ENCODE data around the gene ZDHHC14. TPM values are rescaled to one million over a fixed set of nuclear protein-coding genes. Genes with fewer than 3 reads are reported as not detected.
A peak's percentile ranks its signal among the peaks of the same experiment; 100 is the strongest.

The ZDHHC14 gene
- total RNA-seq, 2 donors from 2014 or later, result 6.9 to 10.9 TPM

- no peak for DNase-seq (ENCODE audit: low spot score)
- Mint-ChIP-seq H3K27me3 (peaks cover 0 to 2% of the 10 kb centered on the region in 2 donors), H3K4me1 (ENCODE audit: low read depth in 2 of 2) (peaks cover 20% of the 10 kb centered on the region in 2 donors), H3K9me3 (no peaks in the 10 kb centered on the region), H3K4me3 (no peak overlapping the region), H3K27ac (no peak overlapping the region), H3K36me3 (peaks cover 15% of the 10 kb centered on the region)
- no peak for ATAC-seq
Measured at GRCh38 chr6:157649311-157650260, 268.6 kb downstream of the ZDHHC14 start.

DNA sequence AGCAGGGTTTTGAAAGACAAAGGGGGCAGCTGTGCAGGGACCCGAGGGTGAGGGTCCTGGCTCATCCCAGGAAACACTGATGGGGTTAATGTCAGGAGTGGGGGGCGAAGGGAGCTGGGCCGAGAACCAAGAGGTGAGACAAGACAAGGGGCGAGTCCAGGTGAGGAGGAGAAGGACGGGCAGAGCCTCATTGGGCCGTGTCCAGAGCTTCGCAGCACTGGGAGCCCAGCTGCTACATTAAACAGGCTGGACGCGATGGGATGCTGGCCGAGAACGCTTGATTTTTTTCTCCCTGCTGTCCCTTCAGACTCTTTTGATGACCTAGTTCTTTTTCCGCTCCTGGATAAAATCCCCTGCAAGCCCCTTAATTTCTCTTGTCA, 269.3 kb downstream of the ZDHHC14 start:
- DNase-seq (ENCODE audit: low spot score) (no peak), ATAC-seq (no peak)
- Mint-ChIP-seq H3K36me3 (peaks cover 15% of the 10 kb centered on the region), H3K9me3 (no peaks in the 10 kb centered on the region), H3K27ac (no peak overlapping the region), H3K4me3 (no peak overlapping the region), H3K27me3 (peaks cover 0 to 2% of the 10 kb centered on the region in 2 donors), H3K4me1 (ENCODE audit: low read depth in 2 of 2) (peaks cover 20% of the 10 kb centered on the region in 2 donors)

- Mint-ChIP-seq H3K36me3 (peaks cover 13% of the 10 kb centered on the region), H3K27ac (no peak overlapping the region), H3K4me1 (ENCODE audit: low read depth in 2 of 2) (peaks cover 16 to 17% of the 10 kb centered on the region in 2 donors), H3K4me3 (no peak overlapping the region), H3K9me3 (no peaks in the 10 kb centered on the region), H3K27me3 (no peaks in the 10 kb centered on the region)
- DNase-seq (ENCODE audit: low spot score) (no peak), ATAC-seq (no peak)
Measured at GRCh38 chr6:157650801-157651200, 269.8 kb downstream of the ZDHHC14 start.

DNA sequence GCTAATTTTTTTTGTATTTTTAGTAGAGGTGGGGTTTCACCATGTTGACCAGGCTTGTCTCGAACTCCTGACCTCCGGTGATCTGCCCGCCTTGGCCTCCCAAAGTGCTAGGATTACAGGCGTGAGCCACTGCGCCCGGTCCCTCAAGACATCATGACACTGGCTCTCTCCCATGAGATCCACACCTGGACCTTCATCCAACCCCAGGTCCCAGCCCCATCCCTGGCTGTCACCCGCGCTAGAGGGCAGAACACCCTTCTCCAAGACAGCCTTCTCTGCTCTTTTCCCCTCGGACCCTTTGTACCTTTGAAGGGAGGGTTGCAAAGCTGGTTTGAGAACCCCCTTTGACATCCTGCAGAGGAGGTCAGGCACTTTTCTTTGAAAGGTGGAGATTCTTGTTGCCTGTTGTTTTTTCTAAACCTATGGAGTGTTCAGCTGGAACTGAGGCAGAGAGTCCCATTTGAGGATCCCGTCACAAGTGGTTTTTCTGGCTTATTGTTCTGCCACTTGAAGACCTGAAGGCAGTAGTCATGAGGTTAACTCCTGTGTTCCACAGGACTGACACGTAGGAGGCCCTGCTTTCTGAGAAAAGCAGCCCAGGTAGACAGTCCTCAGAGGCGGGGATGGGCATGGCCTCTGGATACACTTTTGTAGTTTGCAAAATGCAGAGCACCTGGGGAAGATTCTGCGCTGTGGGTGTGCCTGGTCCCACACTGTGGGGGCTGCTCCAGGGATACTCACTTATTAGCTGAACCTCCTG, 270.9 kb downstream of the ZDHHC14 start:
- H3K4me1 Mint-ChIP-seq (ENCODE audit: low read depth in 2 of 2), result peaks cover 11 to 14% of the 10 kb centered on the region in 2 donors
- DNase-seq (ENCODE audit: low spot score), result no peak
- no peak overlapping the region for H3K27ac Mint-ChIP-seq
- no peaks in the 10 kb centered on the region for H3K27me3 Mint-ChIP-seq
- H3K9me3 Mint-ChIP-seq, result no peaks in the 10 kb centered on the region
- ATAC-seq, result no peak
- peaks cover 10% of the 10 kb centered on the region for H3K36me3 Mint-ChIP-seq
- no peak overlapping the region for H3K4me3 Mint-ChIP-seq

DNA sequence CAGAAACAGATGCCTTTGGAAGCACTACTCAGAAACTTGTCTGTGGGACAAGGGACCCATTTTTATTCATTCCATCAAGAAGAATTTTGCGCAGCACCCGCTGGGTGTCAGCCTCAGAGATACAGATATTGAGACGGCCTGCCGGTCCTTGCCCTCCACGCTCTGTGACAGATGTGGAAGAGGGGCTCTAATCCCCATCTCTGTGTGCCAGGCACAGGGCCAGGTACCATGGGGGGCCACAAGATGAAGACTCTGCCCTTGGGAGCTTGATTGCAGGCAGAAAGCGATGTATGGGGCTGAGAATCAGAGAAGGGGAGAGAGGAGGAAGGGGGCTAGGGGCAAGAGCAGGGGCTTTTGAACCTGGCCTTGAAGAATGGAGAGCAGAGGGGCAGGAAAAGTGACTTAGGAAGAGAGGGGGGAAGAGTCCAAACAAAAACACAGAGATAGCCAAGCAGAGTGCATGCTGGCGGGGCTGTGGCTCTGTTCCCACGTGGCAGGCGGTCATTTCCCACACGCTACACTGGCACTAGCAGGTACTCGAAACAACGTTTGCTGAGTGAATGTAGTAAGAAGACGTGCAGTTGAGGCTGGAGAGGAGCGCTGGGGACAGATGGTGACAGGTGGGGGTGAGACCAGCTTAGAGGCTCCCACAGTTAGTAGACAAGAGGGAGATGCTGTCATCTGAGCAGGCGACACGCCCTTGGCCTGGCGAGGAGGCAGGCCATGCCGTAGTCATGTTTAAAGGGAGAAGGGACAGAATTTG, 271.8 kb downstream of the ZDHHC14 start:
- Mint-ChIP-seq H3K4me3 (no peak overlapping the region), H3K36me3 (peaks cover 2% of the 10 kb centered on the region), H3K27me3 (no peaks in the 10 kb centered on the region), H3K4me1 (ENCODE audit: low read depth in 2 of 2) (peaks cover 2 to 7% of the 10 kb centered on the region in 2 donors), H3K27ac (no peak overlapping the region), H3K9me3 (no peaks in the 10 kb centered on the region)
- ATAC-seq (no peak), DNase-seq (ENCODE audit: low spot score) (no peak)

DNA sequence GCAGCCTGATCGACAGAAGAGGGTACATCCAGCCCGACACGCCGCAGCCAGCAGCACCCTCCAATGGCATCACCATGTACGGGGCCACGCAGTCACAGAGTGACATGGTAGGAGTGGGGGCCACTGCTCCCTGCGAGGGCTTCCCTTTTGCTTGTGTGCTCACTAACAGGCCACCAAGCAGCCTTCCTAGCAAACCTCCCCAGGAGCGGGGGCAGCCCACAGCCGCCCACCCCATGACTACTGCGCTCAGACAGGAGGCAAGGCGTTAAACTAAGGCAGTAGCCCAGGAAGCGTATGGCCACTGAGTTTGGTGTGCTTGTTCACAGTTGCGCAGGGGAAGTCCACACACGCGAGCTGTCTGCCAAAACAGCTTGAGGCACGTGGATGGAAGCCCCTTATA, 272.5 kb downstream of the ZDHHC14 start:
- H3K27me3 Mint-ChIP-seq, result no peaks in the 10 kb centered on the region

DNA sequence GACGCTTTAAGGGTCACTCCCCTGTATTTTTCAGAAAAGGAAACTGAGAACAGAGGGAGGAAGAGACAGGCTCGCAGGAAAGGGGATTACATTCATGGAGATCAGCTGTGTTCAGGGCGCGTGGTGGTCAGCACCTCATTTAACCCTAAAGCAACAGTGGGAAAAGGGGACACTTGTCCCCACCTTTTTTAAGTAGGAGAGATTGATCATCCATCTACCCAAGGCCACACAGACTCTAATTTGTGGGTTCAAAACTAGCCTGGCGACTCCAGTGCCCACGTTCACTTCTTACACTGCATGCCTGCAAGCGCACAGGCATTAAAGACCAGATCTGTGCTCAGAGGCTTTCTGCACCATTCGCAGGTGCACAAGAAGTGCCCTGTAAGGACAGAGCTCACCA, 274.1 kb downstream of the ZDHHC14 start:
- H3K4me3 Mint-ChIP-seq, result no peak overlapping the region
- no peaks in the 10 kb centered on the region for H3K27me3 Mint-ChIP-seq
- DNase-seq (ENCODE audit: low spot score) (no peak), ATAC-seq (no peak)
- no peaks in the 10 kb centered on the region for H3K36me3 Mint-ChIP-seq
- no peaks in the 10 kb centered on the region for H3K9me3 Mint-ChIP-seq
- H3K4me1 Mint-ChIP-seq (ENCODE audit: low read depth in 2 of 2), result peaks cover 4 to 7% of the 10 kb centered on the region in 2 donors
- H3K27ac Mint-ChIP-seq, result no peak overlapping the region

More for the DNA sequence above, 272.5 kb downstream of the ZDHHC14 start:
- H3K4me1 Mint-ChIP-seq (ENCODE audit: low read depth in 2 of 2), result peaks cover 0 to 3% of the 10 kb centered on the region in 2 donors
- H3K36me3 Mint-ChIP-seq, result no peaks in the 10 kb centered on the region
- H3K9me3 Mint-ChIP-seq, result no peaks in the 10 kb centered on the region
- no peak overlapping the region for H3K27ac Mint-ChIP-seq
- no peak for ATAC-seq
- no peak for DNase-seq (ENCODE audit: low spot score)
- no peak overlapping the region for H3K4me3 Mint-ChIP-seq

DNA sequence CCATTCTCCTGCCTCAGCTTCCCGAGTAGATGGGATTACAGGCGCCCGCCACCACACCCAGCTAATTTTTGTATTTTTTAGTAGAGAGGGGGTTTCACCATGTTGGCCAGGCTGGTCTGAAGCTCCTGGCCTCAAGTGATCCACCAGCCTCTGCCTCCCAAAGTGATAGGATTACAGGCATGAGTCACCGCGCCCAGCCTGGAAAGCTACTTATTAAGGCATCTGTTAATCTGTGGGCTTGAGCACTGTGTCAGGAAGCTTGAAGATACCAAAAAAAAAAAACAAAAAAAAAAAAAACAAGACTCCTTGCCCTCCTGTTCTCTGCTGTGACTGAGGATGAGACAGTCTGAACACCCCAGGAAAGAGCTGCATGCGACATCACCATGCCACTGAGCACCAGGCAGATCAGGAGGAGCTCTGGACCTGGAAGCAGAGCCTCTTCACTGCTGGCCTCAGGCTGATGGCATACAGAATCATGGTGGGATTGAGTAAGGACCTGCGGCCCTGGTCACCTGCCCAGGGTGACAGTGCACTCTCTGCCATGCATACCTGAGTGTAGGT, 275.5 kb downstream of the ZDHHC14 start:
- no peaks in the 10 kb centered on the region for H3K27me3 Mint-ChIP-seq
- H3K27ac Mint-ChIP-seq, result no peak overlapping the region
- ATAC-seq, result no peak

GRCh38 chr6:157657754-157658153, 276.8 kb downstream of the ZDHHC14 start:
- Mint-ChIP-seq H3K9me3 (no peaks in the 10 kb centered on the region), H3K27ac (no peak overlapping the region), H3K27me3 (no peaks in the 10 kb centered on the region), H3K36me3 (no peaks in the 10 kb centered on the region), H3K4me1 (ENCODE audit: low read depth in 2 of 2) (peaks cover 4 to 7% of the 10 kb centered on the region in 2 donors), H3K4me3 (no peak overlapping the region)
- no peak for DNase-seq (ENCODE audit: low spot score)
- ATAC-seq, result no peak

More for the DNA sequence above, 275.5 kb downstream of the ZDHHC14 start:
- H3K4me3 Mint-ChIP-seq, result no peak overlapping the region
- DNase-seq (ENCODE audit: low spot score), result no peak
- H3K4me1 Mint-ChIP-seq (ENCODE audit: low read depth in 2 of 2), result peaks cover 4 to 7% of the 10 kb centered on the region in 2 donors
- H3K9me3 Mint-ChIP-seq, result no peaks in the 10 kb centered on the region
- no peaks in the 10 kb centered on the region for H3K36me3 Mint-ChIP-seq

DNA sequence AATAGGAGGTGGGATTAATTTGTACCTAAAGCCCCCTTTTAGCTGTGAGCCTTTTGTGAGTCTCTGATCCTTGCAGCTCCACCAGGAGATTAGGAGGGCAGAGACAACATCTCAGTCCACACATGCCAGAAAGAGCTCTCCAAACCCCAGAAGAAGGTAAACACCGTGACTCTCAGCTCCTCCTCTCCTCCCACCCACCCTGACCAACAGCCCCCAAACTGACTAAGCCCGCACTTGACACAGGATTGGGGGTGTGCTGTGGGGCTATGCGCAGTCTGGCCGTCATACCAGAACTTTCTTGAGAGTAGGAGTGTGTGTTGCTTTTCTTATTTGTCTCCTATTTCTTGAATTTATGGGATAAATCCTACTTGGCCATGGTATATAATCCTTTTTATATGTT, 277.3 kb downstream of the ZDHHC14 start:
- Mint-ChIP-seq H3K27ac (no peak overlapping the region), H3K27me3 (no peaks in the 10 kb centered on the region), H3K9me3 (no peaks in the 10 kb centered on the region), H3K36me3 (no peaks in the 10 kb centered on the region), H3K4me1 (ENCODE audit: low read depth in 2 of 2) (peaks cover 4 to 7% of the 10 kb centered on the region in 2 donors), H3K4me3 (no peak overlapping the region)
- no peak for ATAC-seq
- DNase-seq (ENCODE audit: low spot score), result no peak

- no peaks in the 10 kb centered on the region for H3K9me3 Mint-ChIP-seq
- peaks cover 4 to 7% of the 10 kb centered on the region in 2 donors for H3K4me1 Mint-ChIP-seq (ENCODE audit: low read depth in 2 of 2)
- peak overlapping the region in 1 of 2 donors; percentile 58 for H3K27ac Mint-ChIP-seq
- H3K4me3 Mint-ChIP-seq, result peak overlapping the region; percentile 64
- H3K36me3 Mint-ChIP-seq, result no peaks in the 10 kb centered on the region
- no peaks in the 10 kb centered on the region for H3K27me3 Mint-ChIP-seq
- DNase-seq (ENCODE audit: low spot score), result no peak
- ATAC-seq, result peak; percentile 43 to 76
Measured at GRCh38 chr6:157659536-157660271, 278.7 kb downstream of the ZDHHC14 start.

GRCh38 chr6:157660414-157660813, 279.4 kb downstream of the ZDHHC14 start:
- no peaks in the 10 kb centered on the region for H3K9me3 Mint-ChIP-seq
- no peak for ATAC-seq
- no peak overlapping the region for H3K4me3 Mint-ChIP-seq
- H3K27ac Mint-ChIP-seq, result no peak overlapping the region
- no peak for DNase-seq (ENCODE audit: low spot score)
- no peaks in the 10 kb centered on the region for H3K27me3 Mint-ChIP-seq
- no peaks in the 10 kb centered on the region for H3K36me3 Mint-ChIP-seq
- H3K4me1 Mint-ChIP-seq (ENCODE audit: low read depth in 2 of 2), result peaks cover 4 to 7% of the 10 kb centered on the region in 2 donors

GRCh38 chr6:157661652-157662051, 280.7 kb downstream of the ZDHHC14 start:
- Mint-ChIP-seq H3K9me3 (no peaks in the 10 kb centered on the region), H3K4me1 (ENCODE audit: low read depth in 2 of 2) (peaks cover 4 to 7% of the 10 kb centered on the region in 2 donors), H3K4me3 (no peak overlapping the region), H3K27ac (no peak overlapping the region), H3K36me3 (no peaks in the 10 kb centered on the region), H3K27me3 (no peaks in the 10 kb centered on the region)
- DNase-seq (ENCODE audit: low spot score) (no peak), ATAC-seq (no peak)
